SH-SY5Y (cell line): ENCODE data around the gene CUL3.

ENCODE experiments used
- GATA2 ChIP-seq: IDR thresholded peaks from 2 replicates; pipeline ENCODE4 v1.6.1; 2011; ENCODE audit warnings: mild to moderate bottlenecking, low read depth, low read length
- GATA3 ChIP-seq: IDR thresholded peaks from 2 replicates; pipeline ENCODE4 v1.6.1; 2011; ENCODE audit warnings: low read depth, mild to moderate bottlenecking, low read length, moderate library complexity

DNA sequence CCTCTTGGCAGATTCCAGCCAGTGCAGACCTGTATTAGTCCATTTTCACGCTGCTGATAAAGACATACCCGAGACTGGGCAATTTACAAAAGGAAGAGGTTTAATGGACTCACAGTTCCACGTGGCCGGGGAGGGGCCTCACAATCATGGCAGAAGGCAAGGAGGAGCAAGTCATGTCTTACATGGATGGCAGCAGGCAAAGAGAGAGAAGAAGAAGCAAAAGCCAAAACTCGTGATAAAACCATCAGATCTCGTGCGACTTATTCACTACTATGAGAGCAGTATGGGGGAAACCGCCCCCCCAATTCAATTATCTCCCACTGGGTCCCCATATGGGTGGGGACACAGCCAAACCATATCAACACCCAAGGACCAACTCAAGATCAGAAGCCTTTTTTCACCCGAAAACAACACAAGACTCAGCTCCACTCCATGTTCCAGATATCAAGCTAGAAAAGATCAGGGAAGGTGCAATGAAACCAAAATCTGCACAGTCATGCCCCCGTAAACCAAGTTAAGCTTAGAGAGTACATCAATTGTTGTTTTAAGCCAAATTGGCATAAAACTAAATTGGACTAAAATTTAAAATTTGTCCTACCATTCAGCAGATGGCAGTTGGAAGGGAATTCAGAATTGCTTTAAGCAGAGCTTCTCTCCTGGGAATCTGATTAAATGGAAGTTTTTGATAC, 127.6 kb downstream of the CUL3 start:
- no peak for TF ChIP-seq GATA2
- no peak for TF ChIP-seq GATA3
